HG02642 (cell line): ENCODE data around the gene PMEPA1.

Experiments used
- ATAC-seq: cut with Tn5 transposase; IDR thresholded peaks from one replicate; pipeline ENCODE4 v1.9.1; 2021; ENCODE audit warnings: mild to moderate bottlenecking; ENCODE audit not compliant: unreplicated experiment, poor library complexity

The PMEPA1 gene

DNA sequence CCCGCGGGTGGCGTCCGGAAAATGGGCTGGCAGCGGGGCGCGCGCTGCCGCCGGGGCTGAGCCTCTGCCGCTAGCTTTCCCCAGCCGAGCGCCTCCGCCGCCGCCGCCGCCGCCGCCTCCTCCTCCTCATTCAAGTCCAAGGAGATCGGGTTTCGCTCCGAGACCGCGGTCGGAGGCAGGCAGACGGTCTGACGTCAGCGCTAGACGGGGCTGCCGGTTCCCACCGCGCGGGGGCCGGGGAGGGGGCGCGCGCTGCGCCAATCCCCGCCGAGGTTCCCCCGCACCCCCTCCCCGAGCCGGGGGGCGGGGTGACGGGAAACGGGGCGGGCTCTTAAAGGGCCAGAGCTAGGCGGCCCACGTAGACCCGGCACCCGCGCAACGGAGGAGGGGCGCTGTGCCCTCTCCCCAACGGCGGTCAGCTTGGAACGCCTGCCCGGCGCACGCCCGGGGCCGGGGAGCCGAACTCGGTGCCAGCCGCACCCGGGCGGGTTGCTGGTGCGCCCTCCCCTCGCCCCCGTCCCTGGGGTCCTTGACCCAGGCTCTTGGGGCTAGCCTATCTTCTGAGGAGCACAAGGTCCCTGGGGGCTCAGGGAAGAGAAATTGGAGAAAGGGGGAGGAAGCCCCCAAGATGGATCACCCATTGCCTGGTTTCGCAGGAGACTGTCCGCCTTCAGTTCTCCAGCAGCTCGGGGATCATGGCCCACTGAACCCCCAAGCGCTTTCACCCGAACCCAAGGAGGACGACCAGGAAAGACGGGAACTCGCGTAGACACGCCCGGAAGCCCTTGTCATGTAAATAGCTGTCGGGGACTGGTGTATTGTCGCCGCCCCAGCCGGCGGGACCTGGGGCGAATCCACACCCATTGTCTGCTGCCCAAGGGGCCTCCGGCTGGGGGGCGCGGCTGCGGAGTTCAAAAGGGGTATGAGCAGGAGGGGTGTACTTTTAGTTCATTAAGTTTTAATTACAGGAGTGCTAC is at the start of gene PMEPA1:
TSS of gene PMEPA1 (minus strand) at position 193 of the 977 bp plus-strand sequence. CDS start 433 bp downstream, outside the sequence.
- peak; percentile 89 for ATAC-seq

DNA sequence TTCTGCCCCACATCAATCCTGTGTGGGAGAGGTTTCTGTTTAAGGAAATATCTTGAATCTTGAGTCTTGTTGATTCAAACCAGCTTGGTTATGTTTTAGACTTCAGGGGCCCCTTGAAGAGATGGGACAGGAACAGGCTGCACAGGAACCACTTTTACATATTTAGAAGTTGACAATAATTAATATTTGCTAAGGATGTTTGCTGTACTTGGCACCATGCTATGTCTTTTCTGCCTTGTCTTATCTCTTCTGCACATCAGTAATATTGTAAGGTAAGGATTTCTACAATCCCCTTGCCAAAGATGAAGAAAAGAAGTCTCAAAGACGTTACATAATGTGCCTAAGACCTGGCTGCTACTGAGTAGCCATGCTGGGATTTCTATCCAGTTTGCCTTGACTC is 48.0 kb upstream of the PMEPA1 start:
- no peak for ATAC-seq

DNA sequence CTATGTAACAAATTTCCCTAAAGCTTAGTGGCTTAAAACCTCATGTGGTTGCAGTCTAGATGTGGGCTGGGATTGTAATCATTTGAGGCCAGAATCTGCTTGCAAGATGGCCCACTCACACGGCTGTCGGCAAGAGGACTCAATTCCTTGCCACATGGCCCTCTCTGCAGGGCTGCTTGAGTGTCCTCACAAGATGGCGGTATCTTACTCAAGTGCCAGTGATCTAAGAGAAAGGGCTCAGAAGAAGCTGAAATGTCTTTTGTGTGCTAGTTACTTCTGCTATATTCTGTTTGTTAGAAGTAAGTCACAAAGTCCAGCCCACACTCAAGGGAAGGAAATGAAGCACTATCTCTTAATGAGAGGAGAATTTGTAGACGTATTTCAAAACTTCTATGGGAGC is 47.1 kb upstream of the PMEPA1 start:
- no peak for ATAC-seq

GRCh38 chr20:57756213-57756612 is 46.4 kb upstream of the PMEPA1 start:
- ATAC-seq: no peak

- no peak for ATAC-seq
Observed at GRCh38 chr20:57755609-57756008, 45.8 kb upstream of the PMEPA1 start.

DNA sequence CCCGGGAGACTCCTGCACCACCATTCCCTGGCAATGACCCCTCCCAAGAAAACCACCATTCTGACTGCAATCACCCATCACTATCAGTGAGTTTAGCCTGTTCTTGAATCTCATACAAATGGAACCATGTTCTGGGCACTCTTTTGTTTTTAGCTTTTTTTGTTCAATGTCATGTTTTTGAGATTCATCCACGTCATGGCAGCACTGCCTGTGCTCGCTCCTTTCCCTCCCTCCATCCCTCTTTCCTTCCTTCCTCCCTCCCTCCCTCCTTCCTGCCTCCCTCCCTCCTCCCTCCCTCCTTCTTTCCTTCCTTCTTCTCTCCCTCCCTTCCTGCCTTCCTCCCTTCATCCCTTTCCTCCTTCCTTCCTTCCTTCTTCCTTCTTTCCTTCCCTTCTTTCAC is 44.4 kb upstream of the PMEPA1 start:
- ATAC-seq: no peak

DNA sequence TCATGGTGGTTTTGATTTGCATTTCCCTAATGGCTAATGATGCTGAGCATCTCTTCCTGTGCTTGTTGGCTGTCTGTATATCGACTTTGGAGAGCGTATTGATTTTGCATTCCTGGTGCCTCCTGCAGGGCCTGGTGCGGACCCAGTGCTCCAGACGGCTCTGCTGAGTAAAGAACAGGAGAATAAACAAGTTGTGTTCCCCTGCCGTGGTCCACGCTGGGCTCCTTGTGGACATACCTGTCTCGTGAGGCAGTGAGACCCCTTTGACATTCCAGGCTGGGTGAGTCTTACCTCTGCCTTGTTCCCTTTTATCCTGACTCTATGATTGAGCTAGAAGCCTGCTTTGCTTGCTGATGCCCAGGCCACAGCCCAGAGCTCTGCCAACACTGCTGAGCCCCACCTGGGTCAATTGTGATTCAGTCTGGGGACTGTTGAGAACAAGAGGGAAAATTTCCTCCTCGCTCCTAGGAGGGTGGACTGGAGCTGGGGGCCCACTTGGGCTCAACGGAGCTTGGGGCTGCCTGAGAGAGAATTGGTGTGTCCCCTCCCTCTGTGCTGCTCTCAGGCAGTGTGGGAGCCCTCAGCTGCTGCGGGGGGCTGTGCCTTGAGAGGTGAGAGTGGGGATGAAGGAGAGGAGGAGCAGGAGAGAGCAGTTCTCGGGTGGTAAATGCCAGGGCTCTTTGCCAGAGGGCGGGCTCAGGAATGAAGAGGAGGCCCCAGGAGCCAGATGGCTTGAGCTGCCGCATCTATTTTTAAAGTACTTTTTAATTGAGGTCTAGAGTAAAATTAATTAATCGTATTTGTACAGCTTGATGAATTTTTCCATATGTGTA is 43.7 kb upstream of the PMEPA1 start:
- no peak for ATAC-seq

DNA sequence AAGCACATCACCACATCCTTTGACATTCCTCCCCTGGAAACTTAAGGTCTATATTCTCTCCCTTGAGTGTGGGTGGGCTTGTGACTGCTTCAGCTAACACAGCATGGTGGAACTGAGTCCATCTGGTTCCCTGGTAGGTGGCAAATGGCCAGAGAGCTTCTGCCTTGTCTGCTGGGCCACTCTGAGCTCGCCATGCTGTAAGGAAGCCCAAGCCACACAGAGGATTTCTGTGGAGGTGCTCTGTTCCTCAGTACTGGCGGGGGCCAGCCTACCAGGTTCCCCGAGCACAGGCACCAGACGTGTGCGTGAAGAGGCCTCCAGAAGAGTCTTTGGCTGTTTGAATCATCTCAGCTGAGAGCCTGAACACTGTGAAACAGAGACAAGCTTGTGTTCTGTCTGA is 41.6 kb upstream of the PMEPA1 start:
- no peak for ATAC-seq

- ATAC-seq: no peak
Observed at GRCh38 chr20:57749869-57750268, 40.1 kb upstream of the PMEPA1 start.

GRCh38 chr20:57749131-57749690 is 39.4 kb upstream of the PMEPA1 start:
- ATAC-seq: no peak

GRCh38 chr20:57748601-57749130 is 38.9 kb upstream of the PMEPA1 start:
- ATAC-seq: no peak

- no peak for ATAC-seq
Observed at GRCh38 chr20:57747861-57748481, 38.2 kb upstream of the PMEPA1 start.

DNA sequence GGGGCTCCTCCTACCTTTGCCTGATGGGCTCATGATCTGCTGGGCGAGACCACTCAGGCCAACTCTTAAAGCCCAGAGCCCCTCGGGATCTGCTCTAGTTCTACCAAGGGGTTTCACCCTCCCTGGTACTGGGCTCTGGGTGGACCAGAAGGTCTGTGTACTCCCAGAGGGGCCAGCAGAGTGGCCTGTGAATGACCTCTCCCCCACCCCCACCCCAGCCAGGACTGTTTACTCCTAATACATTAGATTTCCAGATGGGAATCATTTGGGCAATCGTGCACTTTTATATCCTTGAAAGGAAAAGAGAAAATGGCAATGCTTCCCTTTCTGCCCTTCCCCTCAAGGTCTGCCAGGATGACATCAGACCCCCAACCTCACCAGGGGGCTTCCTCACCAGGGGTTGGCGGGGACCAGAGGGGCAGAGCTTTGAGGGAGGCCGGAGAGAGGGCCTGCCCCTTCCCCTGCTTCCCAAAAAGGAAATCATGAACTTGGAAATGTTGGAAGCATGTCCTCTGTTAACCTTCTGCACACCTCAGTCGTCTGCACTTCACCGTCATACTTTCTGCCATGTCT is 37.1 kb upstream of the PMEPA1 start:
- no peak for ATAC-seq

DNA sequence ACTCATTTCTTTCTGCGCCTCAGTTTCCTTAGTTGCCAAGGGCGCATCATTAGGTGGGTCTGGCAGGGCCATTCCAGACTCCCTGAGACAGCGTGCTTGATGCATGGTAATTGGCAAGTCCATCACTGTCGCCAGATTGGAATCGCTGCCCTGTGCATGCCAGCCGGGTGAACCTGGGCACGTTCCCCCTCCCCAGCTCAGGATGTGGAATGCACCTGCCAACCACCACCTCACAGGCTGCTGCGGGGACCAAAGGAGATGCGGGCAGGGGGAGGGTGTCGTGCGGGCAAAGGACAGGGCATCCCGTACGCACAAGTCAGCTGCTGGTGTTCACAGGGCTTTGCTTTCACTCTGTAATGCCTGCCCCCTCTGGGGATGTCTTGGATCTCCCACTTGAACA is 36.4 kb upstream of the PMEPA1 start:
- no peak for ATAC-seq

- ATAC-seq: no peak
Observed at GRCh38 chr20:57744206-57744605, 34.4 kb upstream of the PMEPA1 start.

DNA sequence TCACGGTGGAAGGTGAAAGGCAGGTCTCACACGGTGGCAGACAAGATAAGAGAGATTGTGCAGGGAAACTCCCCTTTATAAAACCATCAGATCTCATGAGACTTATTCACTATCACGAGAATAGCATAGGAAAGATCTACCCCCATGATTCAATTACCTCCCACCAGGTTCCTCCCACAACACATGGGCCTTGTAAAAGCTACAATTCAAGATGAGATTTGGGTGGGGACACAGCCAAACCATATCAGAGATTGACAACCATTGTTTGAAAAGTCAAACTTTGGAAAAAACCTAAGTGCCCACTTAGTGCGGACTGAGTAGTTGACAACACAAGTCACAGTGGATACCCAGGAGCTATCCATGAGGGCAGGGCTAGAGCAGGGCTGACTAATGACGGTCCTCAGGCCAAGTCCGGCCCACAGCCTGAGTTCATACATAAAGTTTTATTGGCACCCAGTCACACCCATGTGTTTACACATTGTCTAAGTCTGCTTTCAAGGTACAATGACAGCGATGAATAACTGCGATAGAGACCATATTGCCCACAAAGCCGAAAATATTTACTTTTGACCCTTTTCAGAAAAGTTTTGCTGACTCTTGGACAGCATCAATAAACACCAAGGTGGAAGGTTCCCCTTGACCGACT is 33.8 kb upstream of the PMEPA1 start:
- no peak for ATAC-seq

- ATAC-seq: no peak
Observed at GRCh38 chr20:57742507-57743181, 32.8 kb upstream of the PMEPA1 start.

DNA sequence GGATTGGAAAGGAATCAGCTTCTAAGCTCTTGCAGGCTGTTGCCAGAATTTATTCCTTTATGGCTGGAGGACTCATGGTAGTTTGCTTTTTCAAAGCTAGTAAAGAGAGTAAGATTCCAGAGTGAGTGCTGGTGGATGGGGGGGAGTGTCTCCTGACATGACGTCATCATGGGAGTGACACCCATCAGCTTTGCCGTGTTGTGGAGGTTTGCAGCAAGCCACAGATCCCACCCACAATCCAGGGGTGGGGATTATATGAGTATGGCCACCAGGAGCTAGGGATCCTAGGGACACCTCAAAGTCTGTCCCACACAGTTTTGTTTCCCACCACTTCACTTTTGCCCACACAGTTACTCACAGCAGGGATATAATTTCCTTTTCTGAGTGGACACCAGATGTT is 28.7 kb upstream of the PMEPA1 start:
- no peak for ATAC-seq

DNA sequence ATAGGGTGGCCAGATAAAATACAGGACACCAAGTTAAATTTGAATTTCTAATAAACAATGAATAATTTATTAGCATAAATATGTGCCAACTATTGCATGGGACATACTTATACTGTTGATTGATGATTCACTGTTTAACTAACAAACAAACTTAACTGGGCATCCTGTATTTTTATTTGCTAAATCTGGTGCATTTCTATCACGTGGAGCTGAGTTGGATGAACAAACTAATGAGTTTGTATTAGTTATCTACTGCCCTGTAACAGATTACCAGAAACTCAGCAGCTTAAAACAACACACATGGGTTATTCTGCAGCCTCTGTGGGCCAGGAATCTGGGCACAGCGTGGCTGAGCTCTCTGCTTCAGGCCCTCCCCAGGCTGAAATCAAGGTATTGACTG is 28.2 kb upstream of the PMEPA1 start:
- no peak for ATAC-seq
